SK-N-SH (cell line): Measurements from ENCODE around the gene APOD. TPM values are rescaled to one million over a fixed set of nuclear protein-coding genes. Genes with fewer than 3 reads are reported as not detected.

Experiments
- CTCF ChIA-PET: fragments of 300-600, 350-600 bp; formaldehyde crosslinking; extraction: SDS; loops from one replicate; lab custom pipeline; 2021; lab: Yijun Ruan, JAX
- POLR2A ChIA-PET: fragments of 350-600 bp; sonication (Branson Sonifier 250); formaldehyde crosslinking; extraction: SDS; loops from one replicate; lab custom pipeline; 2020; ENCODE audit warnings: antibody characterized with exemption, inconsistent platforms; lab: Yijun Ruan, JAX
- DNase-seq: peaks from one replicate; pipeline ENCODE4 v3.0.0; 2012
- H2AFZ ChIP-seq: fragments of 200-600 bp; sonication (generic); 2 replicates; pipeline ENCODE4 v1.8.1; 2016; ENCODE audit warnings: antibody characterized with exemption, mild to moderate bottlenecking, low read depth
- H3F3A ChIP-seq: fragments of 200-600 bp; sonication (generic); replicated peaks from 2 replicates; pipeline ENCODE3; 2016; ENCODE audit warnings: antibody characterized with exemption, mild to moderate bottlenecking; ENCODE audit not compliant: insufficient read depth
- H3K27ac ChIP-seq, 2 experiments: fragments of 200-500 bp in 1 of 2; fragments of 200-600 bp in 1 of 2; sonication (Bioruptor generic) in 1 of 2; sonication (generic), shearing (Covaris generic) in 1 of 2; 2 replicates each; pipeline versions ENCODE4 v1.5.1 to v1.6.1; 2014 to 2016; ENCODE audit warnings: low read depth in 2 of 2, inconsistent platforms in 1 of 2, low read length in 1 of 2, mild to moderate bottlenecking in 1 of 2, mixed read lengths in 1 of 2
- H3K27me3 ChIP-seq: fragments of 200-600 bp; sonication (generic), shearing (Covaris generic); 2 replicates; pipeline ENCODE4 v1.6.1; 2016; ENCODE audit warnings: mixed run types; ENCODE audit not compliant: insufficient read depth
- H3K36me3 ChIP-seq, 2 experiments: fragments of 200-500 bp in 1 of 2; fragments of 200-600 bp in 1 of 2; sonication (Bioruptor generic) in 1 of 2; sonication (generic) in 1 of 2; replicated peaks in 1 of 2; 2 replicates each; pipeline versions ENCODE3 to v1.5.1; 2014 to 2016; ENCODE audit warnings: low read length in 1 of 2, mild to moderate bottlenecking in 1 of 2; ENCODE audit not compliant: insufficient read depth in 2 of 2, control insufficient read depth in 1 of 2
- H3K4me1 ChIP-seq, 2 experiments: fragments of 200-500 bp in 1 of 2; fragments of 200-600 bp in 1 of 2; sonication (Bioruptor generic) in 1 of 2; sonication (generic), shearing (Covaris generic) in 1 of 2; 2 replicates each; pipeline versions ENCODE4 v1.5.1 to v1.6.1; 2014 to 2016; ENCODE audit warnings: low read depth in 1 of 2, low read length in 1 of 2, mixed run types in 1 of 2; ENCODE audit not compliant: insufficient read depth in 2 of 2, control insufficient read depth in 1 of 2
- H3K4me2 ChIP-seq: fragments of 200-600 bp; sonication (generic), shearing (Covaris generic); 2 replicates; pipeline ENCODE4 v1.6.1; 2017; ENCODE audit warnings: mixed run types
- H3K4me3 ChIP-seq, 2 experiments: fragments of 200-500 bp in 1 of 2; fragments of 200-600 bp in 1 of 2; sonication (Bioruptor generic) in 1 of 2; sonication (generic), shearing (Covaris generic) in 1 of 2; 2 replicates each; pipeline versions ENCODE4 v1.5.1 to v1.8.1; 2014 to 2016; ENCODE audit warnings: low read depth in 2 of 2, inconsistent platforms in 1 of 2, low read length in 1 of 2, mild to moderate bottlenecking in 1 of 2, mixed read lengths in 1 of 2, moderate library complexity in 1 of 2
- H3K79me2 ChIP-seq: fragments of 200-600 bp; sonication (generic); 2 replicates; pipeline ENCODE4 v1.8.1; 2017; ENCODE audit warnings: mild to moderate bottlenecking; ENCODE audit not compliant: insufficient read depth
- H3K9ac ChIP-seq: fragments of 200-600 bp; sonication (generic); 2 replicates; pipeline ENCODE4 v1.6.1; 2017; ENCODE audit warnings: mixed run types
- H3K9me2 ChIP-seq: fragments of 200-600 bp; sonication (generic); 2 replicates; pipeline ENCODE4 v1.6.1; 2017; ENCODE audit warnings: mixed run types
- H3K9me3 ChIP-seq: fragments of 200-600 bp; sonication (generic); 2 replicates; pipeline ENCODE4 v1.6.1; 2017; ENCODE audit warnings: mixed run types, mild to moderate bottlenecking, moderate library complexity
- H4K20me1 ChIP-seq: fragments of 200-600 bp; sonication (generic); 2 replicates; pipeline ENCODE4 v1.6.1; 2017; ENCODE audit warnings: mild to moderate bottlenecking, mixed run types; ENCODE audit not compliant: insufficient read depth
- CHD2 ChIP-seq: fragments of 150-350 bp; IDR thresholded peaks from 2 replicates; pipeline ENCODE4 v1.6.1; 2018; ENCODE audit warnings: low read length; ENCODE audit not compliant: partially characterized antibody
- ELF1 ChIP-seq: IDR thresholded peaks from 2 replicates; pipeline ENCODE4 v1.4.0; 2012
- EP300 ChIP-seq, 2 experiments: IDR thresholded peaks; 2 replicates each; pipeline versions ENCODE4 v1.4.0 to v1.6.1; 2012; ENCODE audit warnings: borderline replicate concordance in 1 of 2, low read depth in 1 of 2, low read length in 1 of 2
- GABPA ChIP-seq: IDR thresholded peaks from 2 replicates; pipeline ENCODE4 v1.4.0; 2012; ENCODE audit warnings: low read depth, mild to moderate bottlenecking
- JUND ChIP-seq: IDR thresholded peaks from 2 replicates; pipeline ENCODE4 v1.4.0; 2012
- MEF2A ChIP-seq: IDR thresholded peaks from 2 replicates; pipeline ENCODE4 v1.4.0; 2012; ENCODE audit warnings: low read depth, borderline replicate concordance
- MXI1 ChIP-seq: IDR thresholded peaks from 2 replicates; pipeline ENCODE4 v1.6.1; 2012; ENCODE audit warnings: mild to moderate bottlenecking, low read depth, low read length, improper control_type of control experiment
- NFIC ChIP-seq: IDR thresholded peaks from 2 replicates; pipeline ENCODE4 v1.4.0; 2012; ENCODE audit warnings: borderline replicate concordance
- NRF1 ChIP-seq: IDR thresholded peaks from 2 replicates; pipeline ENCODE4 v1.6.1; 2012; ENCODE audit warnings: low read depth, mild to moderate bottlenecking, low read length
- RAD21 ChIP-seq: IDR thresholded peaks from 2 replicates; pipeline ENCODE4 v1.6.1; 2012; ENCODE audit warnings: mild to moderate bottlenecking, low read length
- SIN3A ChIP-seq: IDR thresholded peaks from 2 replicates; pipeline ENCODE4 v1.6.1; 2012; ENCODE audit warnings: low read depth, mild to moderate bottlenecking, low read length, moderate library complexity, borderline replicate concordance
- SMC3 ChIP-seq: IDR thresholded peaks from 2 replicates; pipeline ENCODE4 v1.6.1; 2012; ENCODE audit warnings: low read depth, low read length, improper control_type of control experiment
- TAF1 ChIP-seq: IDR thresholded peaks from 2 replicates; pipeline ENCODE4 v1.6.1; 2012; ENCODE audit warnings: low read depth, mild to moderate bottlenecking, low read length, moderate library complexity, borderline replicate concordance
- TCF12 ChIP-seq: IDR thresholded peaks from 2 replicates; pipeline ENCODE4 v1.4.0; 2012
- ZBTB33 ChIP-seq: IDR thresholded peaks from 2 replicates; pipeline ENCODE4 v1.4.0; 2012; ENCODE audit warnings: low read depth, borderline replicate concordance
- WGBS: methylation state at CpG from one replicate; pipeline ENCODE4 v1.1.6; 2017; ENCODE audit warnings: low lambda C conversion rate; 5-methylcytosine and 5-hydroxymethylcytosine counted together
- polyA plus RNA-seq, 3 experiments: library from polyadenylated mRNA; depleted of rRNA; stranded (reverse); fragments of >200 nt; gene quantifications; 2 replicates each; pipeline ENCODE4 v1.2.3, GENCODE V29; 2012
- TF ChIP-seq, protein P1 (sequence below): fragments of 200-600 bp; sonication (generic); IDR thresholded peaks from 2 replicates; pipeline ENCODE4 v1.6.1; 2017; ENCODE audit warnings: antibody characterized with exemption, mild to moderate bottlenecking, moderate library complexity
- TF ChIP-seq, protein P2 (sequence below): IDR thresholded peaks from 2 replicates; pipeline ENCODE4 v1.4.0; 2012; ENCODE audit warnings: low read depth
- TF ChIP-seq, protein P3 (sequence below): IDR thresholded peaks from 2 replicates; pipeline ENCODE4 v1.4.0; 2012; ENCODE audit warnings: low read depth, borderline replicate concordance

APOD gene
- polyA plus RNA-seq, 1 of the 3 experiments (the other 2 are of a cell fraction), result 0.05 TPM

DNA sequence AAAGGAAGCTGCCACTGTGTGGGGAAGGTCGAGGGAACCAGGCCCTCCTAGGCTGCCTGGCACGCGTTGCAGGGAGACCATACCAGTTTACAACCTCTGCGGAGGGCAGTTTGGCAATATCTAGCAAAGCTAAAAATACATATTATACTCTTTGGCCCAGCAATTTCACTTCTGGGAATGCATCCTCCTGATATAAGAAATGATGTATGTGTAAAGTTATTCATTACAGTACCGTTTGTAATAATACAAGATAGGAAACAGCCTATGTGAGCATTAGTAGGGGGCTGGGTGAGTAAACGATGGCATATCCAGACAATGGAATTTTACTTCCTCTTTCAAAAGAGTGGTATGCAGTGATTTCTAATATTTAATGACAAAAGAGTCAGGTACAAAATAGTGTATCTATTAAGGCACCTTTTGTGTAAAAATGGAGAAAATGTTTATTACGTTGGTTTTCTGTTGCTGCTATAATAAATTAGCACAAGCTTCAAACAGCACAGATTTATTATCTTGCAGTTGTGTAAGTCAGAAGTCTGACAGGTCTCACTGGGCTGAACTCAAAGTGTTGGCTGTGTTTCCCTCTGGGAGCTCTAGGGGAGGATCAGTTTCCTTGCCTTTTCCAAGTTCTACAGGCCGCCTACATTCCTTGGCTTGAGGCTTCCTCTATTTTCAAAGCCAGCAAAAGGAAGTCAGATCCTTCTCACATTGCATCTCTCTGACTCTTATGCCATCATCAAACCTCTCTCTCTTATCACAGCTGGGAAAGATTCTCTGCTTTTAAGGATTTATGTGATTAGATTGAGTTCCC is 9.0 kb downstream of the APOD start:
- Histone ChIP-seq H4K20me1 (no peaks in the 10 kb centered on the region), H3K9me2 (no peaks in the 10 kb centered on the region), H3K27me3 (no peaks in the 10 kb centered on the region; the same call in 1 of the 2 replicates), H3F3A (no peaks in the 10 kb centered on the region), H3K79me2 (no peaks in the 10 kb centered on the region), H3K4me1 (no peaks in the 10 kb centered on the region), H2AFZ (no peak overlapping the region), H3K4me2 (no peak overlapping the region), H3K9me3 (no peaks in the 10 kb centered on the region), H3K9ac (no peak overlapping the region), H3K4me3 (no peak overlapping the region), H3K36me3 (no peaks in the 10 kb centered on the region), H3K27ac (no peak overlapping the region)
- WGBS, result 65% methylated on average over 8 of the region's 8 CpGs
- no peak for DNase-seq
- ChIA-PET CTCF (interaction anchor here (0.8 kb wide), 1 partner anchor 8 kb away, joined by 3 read pairs; no protein-coding TSS in a partner anchor), POLR2A (no interaction called here)
- no peak for TF ChIP-seq RAD21
- TF ChIP-seq, protein P1, sequence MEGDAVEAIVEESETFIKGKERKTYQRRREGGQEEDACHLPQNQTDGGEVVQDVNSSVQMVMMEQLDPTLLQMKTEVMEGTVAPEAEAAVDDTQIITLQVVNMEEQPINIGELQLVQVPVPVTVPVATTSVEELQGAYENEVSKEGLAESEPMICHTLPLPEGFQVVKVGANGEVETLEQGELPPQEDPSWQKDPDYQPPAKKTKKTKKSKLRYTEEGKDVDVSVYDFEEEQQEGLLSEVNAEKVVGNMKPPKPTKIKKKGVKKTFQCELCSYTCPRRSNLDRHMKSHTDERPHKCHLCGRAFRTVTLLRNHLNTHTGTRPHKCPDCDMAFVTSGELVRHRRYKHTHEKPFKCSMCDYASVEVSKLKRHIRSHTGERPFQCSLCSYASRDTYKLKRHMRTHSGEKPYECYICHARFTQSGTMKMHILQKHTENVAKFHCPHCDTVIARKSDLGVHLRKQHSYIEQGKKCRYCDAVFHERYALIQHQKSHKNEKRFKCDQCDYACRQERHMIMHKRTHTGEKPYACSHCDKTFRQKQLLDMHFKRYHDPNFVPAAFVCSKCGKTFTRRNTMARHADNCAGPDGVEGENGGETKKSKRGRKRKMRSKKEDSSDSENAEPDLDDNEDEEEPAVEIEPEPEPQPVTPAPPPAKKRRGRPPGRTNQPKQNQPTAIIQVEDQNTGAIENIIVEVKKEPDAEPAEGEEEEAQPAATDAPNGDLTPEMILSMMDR, result no peak
- no peak for TF ChIP-seq MEF2A
- TF ChIP-seq NFIC, result no peak
- TF ChIP-seq ZBTB33, result no peak
- no peak for TF ChIP-seq CHD2
- TF ChIP-seq ELF1, result no peak
- no peak for TF ChIP-seq MXI1
- TF ChIP-seq, protein P2, sequence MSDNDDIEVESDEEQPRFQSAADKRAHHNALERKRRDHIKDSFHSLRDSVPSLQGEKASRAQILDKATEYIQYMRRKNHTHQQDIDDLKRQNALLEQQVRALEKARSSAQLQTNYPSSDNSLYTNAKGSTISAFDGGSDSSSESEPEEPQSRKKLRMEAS, result no peak

- Histone ChIP-seq H3K4me1 (no peaks in the 10 kb centered on the region), H3K9me2 (no peaks in the 10 kb centered on the region), H3K36me3 (no peaks in the 10 kb centered on the region), H3K79me2 (no peaks in the 10 kb centered on the region), H2AFZ (no peak overlapping the region), H3F3A (no peaks in the 10 kb centered on the region), H3K27ac (no peak overlapping the region), H3K9me3 (no peaks in the 10 kb centered on the region), H3K4me3 (no peak overlapping the region), H3K4me2 (no peak overlapping the region), H3K9ac (no peak overlapping the region), H3K27me3 (no peaks in the 10 kb centered on the region; the same call in 1 of the 2 replicates), H4K20me1 (no peaks in the 10 kb centered on the region)
- WGBS, result 75% methylated on average over 18 of the region's 19 CpGs
- DNase-seq, result no peak
- ChIA-PET CTCF (no interaction called here), POLR2A (no interaction called here)
- no peak for TF ChIP-seq ELF1
- no peak for TF ChIP-seq EP300 (IDR thresholded peaks at IDR 0.05; ENCODE audit: borderline replicate concordance in 1 of 2, low read depth in 1 of 2, low read length in 1 of 2)
- no peak for TF ChIP-seq SIN3A
- no peak for TF ChIP-seq TCF12
- TF ChIP-seq MEF2A, result no peak
- TF ChIP-seq, protein P3, sequence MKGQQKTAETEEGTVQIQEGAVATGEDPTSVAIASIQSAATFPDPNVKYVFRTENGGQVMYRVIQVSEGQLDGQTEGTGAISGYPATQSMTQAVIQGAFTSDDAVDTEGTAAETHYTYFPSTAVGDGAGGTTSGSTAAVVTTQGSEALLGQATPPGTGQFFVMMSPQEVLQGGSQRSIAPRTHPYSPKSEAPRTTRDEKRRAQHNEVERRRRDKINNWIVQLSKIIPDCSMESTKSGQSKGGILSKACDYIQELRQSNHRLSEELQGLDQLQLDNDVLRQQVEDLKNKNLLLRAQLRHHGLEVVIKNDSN, result no peak
- no peak for TF ChIP-seq GABPA
- TF ChIP-seq SMC3, result no peak
- TF ChIP-seq JUND, result no peak
- TF ChIP-seq, protein P2, result no peak
- TF ChIP-seq MXI1, result no peak
- no peak for TF ChIP-seq NRF1
- no peak for TF ChIP-seq TAF1
Observed at GRCh38 chr3:195573611-195574496, 9.9 kb downstream of the APOD start.
